Duodenal mucosa (tissue), 2 donors: ENCODE results near the gene HM13.

ENCODE experiments used
- H3K27ac ChIP-seq: one replicate; pipeline ENCODE4 v1.7.0; 2013; ENCODE audit warnings: low read depth, low read length
- H3K27me3 ChIP-seq, 2 donors: one replicate each; pipeline ENCODE4 v1.7.0; 2013; ENCODE audit warnings: low read length in 2 of 2, control low read depth in 1 of 2; ENCODE audit not compliant: insufficient read depth in 2 of 2, control insufficient read depth in 1 of 2
- H3K36me3 ChIP-seq, 2 donors: one replicate each; pipeline ENCODE4 v1.7.0; 2013; ENCODE audit warnings: low read length in 2 of 2, control low read depth in 1 of 2; ENCODE audit not compliant: insufficient read depth in 2 of 2, control insufficient read depth in 1 of 2
- H3K4me1 ChIP-seq, 2 donors: one replicate each; pipeline ENCODE4 v1.7.0; 2013; ENCODE audit warnings: low read length in 2 of 2, control low read depth in 1 of 2; ENCODE audit not compliant: insufficient read depth in 2 of 2, control insufficient read depth in 1 of 2
- H3K4me3 ChIP-seq, 2 donors: one replicate each; pipeline ENCODE4 v1.7.0; 2013; ENCODE audit warnings: low read length in 2 of 2, low read depth in 1 of 2
- H3K9ac ChIP-seq, 2 donors: one replicate each; pipeline ENCODE4 v1.7.0; 2013; ENCODE audit warnings: low read length in 2 of 2, low read depth in 1 of 2
- H3K9me3 ChIP-seq, 2 donors: one replicate each; pipeline ENCODE4 v1.7.0; 2013; ENCODE audit warnings: low read length in 2 of 2, control low read depth in 1 of 2; ENCODE audit not compliant: control insufficient read depth in 1 of 2

The HM13 gene

DNA sequence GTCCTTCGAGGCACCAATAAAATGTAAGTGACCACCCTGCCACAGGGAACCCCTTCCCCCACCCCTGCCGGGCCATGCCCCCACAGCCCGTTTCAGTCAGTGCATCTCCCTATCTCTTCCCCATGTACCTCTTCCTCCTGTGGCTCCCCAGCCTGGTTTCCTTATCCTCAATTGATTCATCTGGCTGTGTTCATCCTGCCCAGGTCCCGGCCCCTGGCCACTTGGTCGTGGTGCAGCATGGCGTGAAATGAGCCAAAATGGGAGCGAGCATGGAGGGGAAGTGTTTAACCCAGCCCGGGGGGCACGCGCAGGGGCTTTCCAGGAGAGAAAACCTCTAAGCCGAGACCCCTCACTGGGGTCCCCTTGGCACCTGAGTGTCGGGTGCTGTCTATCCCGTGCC is 35.9 kb downstream of the HM13 start:
- Histone ChIP-seq H3K4me1 (peaks cover 0 to 6% of the 10 kb centered on the region in 2 donors), H3K9ac (no peak overlapping the region), H3K4me3 (no peak overlapping the region), H3K36me3 (peaks cover 13 to 62% of the 10 kb centered on the region in 2 donors), H3K9me3 (no peaks in the 10 kb centered on the region), H3K27ac (no peak overlapping the region), H3K27me3 (no peaks in the 10 kb centered on the region)

- Histone ChIP-seq H3K27me3 (no peaks in the 10 kb centered on the region), H3K27ac (no peak overlapping the region), H3K9ac (no peak overlapping the region), H3K9me3 (no peaks in the 10 kb centered on the region), H3K36me3 (peaks cover 15 to 71% of the 10 kb centered on the region in 2 donors), H3K4me1 (peaks cover 0 to 6% of the 10 kb centered on the region in 2 donors), H3K4me3 (no peak overlapping the region)
Measured at GRCh38 chr20:31551163-31552081, 37.2 kb downstream of the HM13 start.

DNA sequence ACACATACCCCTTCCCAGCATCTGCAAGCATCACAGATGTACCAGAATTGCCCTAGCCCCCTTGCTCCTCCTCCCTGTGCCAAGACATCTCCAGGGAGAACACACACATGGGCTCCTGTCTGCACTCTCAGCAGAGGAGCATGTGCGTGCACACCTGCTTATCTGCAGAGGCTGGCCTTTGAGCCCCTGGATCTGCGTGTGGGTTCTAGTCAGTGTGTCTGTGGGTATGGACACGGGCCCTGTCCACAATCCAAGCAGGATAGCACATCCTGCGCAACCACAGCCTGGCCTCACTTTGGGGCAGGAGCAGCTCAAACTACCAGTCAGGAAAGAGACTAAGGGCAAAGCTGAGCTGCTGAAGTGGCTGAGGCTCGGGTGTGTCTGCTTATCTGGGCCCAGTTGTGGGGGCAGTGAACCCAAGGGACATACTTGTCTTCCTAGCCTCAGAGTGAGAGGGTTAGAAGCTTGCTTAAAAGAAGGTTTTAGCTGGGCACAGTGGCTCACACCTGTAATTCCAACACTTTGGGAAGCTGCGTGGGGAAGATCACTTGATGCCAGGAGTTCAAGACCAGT is 41.0 kb downstream of the HM13 start:
- Histone ChIP-seq H3K4me3 (no peak overlapping the region), H3K27me3 (no peaks in the 10 kb centered on the region), H3K4me1 (no peaks in the 10 kb centered on the region), H3K9me3 (no peaks in the 10 kb centered on the region), H3K9ac (no peak overlapping the region), H3K27ac (no peak overlapping the region), H3K36me3 (peaks cover 14 to 60% of the 10 kb centered on the region in 2 donors)

GRCh38 chr20:31559704-31560093 is 45.5 kb downstream of the HM13 start:
- peaks cover 9 to 10% of the 10 kb centered on the region in 2 donors for H3K4me1 ChIP-seq
- H3K9ac ChIP-seq = no peak overlapping the region
- H3K9me3 ChIP-seq = no peaks in the 10 kb centered on the region
- H3K27ac ChIP-seq = no peak overlapping the region
- H3K27me3 ChIP-seq = no peaks in the 10 kb centered on the region
- H3K36me3 ChIP-seq = peaks cover 23 to 60% of the 10 kb centered on the region in 2 donors
- H3K4me3 ChIP-seq = no peak overlapping the region

DNA sequence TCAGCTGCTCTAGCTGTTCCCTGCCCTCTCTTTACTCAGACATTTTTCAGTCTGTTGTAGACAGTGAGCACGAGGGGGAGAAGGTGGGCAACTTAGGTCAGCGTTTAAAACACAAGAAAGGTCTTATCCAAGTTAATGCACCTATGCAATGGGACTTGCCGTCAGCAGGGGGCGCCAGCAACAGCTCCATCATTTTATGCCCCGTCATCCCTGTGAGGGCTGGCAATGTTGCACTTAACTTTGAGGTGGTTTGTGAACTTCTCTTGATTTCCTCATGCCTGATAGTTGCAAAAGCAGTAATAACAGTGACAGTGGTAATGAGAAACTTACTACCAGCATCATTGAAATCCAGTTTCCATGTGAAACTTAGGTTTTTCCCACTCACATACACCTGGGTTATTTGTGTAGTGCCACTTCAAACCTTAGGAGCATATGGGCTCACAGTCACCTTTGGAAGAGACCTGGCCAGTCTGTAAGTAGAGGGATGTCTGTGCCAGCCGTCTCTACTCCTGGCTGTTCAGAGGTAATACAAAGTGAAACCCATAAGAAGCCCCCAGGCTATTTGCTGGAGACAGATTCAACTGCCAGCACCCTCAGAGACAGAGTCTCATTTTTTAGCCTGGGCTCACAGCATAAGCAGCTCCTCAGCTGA is 46.0 kb downstream of the HM13 start:
- H3K9me3 ChIP-seq = no peaks in the 10 kb centered on the region
- peaks cover 18 to 55% of the 10 kb centered on the region in 2 donors for H3K36me3 ChIP-seq
- H3K9ac ChIP-seq = peak overlapping the region in 1 of 2 donors; percentile 13
- no peak overlapping the region for H3K4me3 ChIP-seq
- peaks cover 9 to 10% of the 10 kb centered on the region in 2 donors for H3K4me1 ChIP-seq
- no peak overlapping the region for H3K27ac ChIP-seq
- H3K27me3 ChIP-seq = no peaks in the 10 kb centered on the region

GRCh38 chr20:31560746-31561598 is 46.7 kb downstream of the HM13 start:
- H3K27ac ChIP-seq = no peak overlapping the region

DNA sequence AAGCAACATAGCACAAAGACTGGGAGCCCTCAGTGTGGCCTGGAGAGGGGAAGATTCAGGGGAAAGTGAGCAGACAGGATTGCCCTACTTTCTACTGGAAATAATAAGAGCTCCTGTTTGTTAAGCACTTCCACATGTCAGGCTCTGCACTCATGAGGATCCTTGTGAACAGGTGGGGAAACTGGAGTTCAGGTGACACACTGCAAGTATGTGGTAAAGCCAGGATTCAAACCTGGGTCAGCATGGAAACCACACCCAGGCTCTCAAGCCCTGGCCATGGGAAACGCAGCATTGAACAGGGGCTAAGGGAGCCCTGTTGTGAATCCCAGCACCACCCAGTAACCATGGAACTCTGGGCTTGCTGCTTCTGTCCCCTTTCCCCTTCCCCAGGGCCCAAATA is 48.0 kb downstream of the HM13 start:
- H3K9me3 ChIP-seq = no peaks in the 10 kb centered on the region
- H3K27me3 ChIP-seq = no peaks in the 10 kb centered on the region
- peaks cover 27 to 30% of the 10 kb centered on the region in 2 donors for H3K4me1 ChIP-seq
- no peak overlapping the region for H3K27ac ChIP-seq
- H3K4me3 ChIP-seq = no peak overlapping the region
- H3K9ac ChIP-seq = peak overlapping the region in 1 of 2 donors; percentile 9
- peaks cover 18 to 59% of the 10 kb centered on the region in 2 donors for H3K36me3 ChIP-seq

More at GRCh38 chr20:31560746-31561598, 46.7 kb downstream of the HM13 start:
- no peaks in the 10 kb centered on the region for H3K9me3 ChIP-seq
- H3K9ac ChIP-seq = peak overlapping the region in 1 of 2 donors; percentile 13
- no peaks in the 10 kb centered on the region for H3K27me3 ChIP-seq
- H3K4me1 ChIP-seq = peaks cover 14 to 17% of the 10 kb centered on the region in 2 donors
- H3K4me3 ChIP-seq = no peak overlapping the region
- H3K36me3 ChIP-seq = peaks cover 18 to 58% of the 10 kb centered on the region in 2 donors

DNA sequence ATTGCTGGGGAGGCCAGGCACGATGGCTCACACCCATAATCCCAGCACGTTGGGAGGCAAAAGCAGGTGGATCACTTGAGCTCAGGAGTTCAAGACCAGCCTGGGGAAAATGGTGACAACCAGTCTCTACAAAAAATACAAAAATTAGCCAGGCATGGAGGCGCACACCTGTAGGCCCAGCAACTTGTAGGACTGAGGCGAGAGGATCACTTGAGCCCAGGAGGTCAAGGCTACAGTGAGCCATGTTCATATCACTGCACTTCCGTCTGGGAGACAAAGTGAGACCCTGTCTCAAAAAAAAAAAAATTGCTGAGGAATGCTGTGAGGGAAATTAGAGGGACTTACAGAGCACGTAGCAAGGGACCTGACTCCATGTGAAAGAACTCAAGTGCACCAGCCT is 50.0 kb downstream of the HM13 start:
- Histone ChIP-seq H3K36me3 (peaks cover 21 to 65% of the 10 kb centered on the region in 2 donors), H3K27me3 (no peaks in the 10 kb centered on the region), H3K27ac (no peak overlapping the region), H3K4me3 (no peak overlapping the region), H3K4me1 (peaks cover 28 to 35% of the 10 kb centered on the region in 2 donors), H3K9ac (no peak overlapping the region), H3K9me3 (no peaks in the 10 kb centered on the region)

DNA sequence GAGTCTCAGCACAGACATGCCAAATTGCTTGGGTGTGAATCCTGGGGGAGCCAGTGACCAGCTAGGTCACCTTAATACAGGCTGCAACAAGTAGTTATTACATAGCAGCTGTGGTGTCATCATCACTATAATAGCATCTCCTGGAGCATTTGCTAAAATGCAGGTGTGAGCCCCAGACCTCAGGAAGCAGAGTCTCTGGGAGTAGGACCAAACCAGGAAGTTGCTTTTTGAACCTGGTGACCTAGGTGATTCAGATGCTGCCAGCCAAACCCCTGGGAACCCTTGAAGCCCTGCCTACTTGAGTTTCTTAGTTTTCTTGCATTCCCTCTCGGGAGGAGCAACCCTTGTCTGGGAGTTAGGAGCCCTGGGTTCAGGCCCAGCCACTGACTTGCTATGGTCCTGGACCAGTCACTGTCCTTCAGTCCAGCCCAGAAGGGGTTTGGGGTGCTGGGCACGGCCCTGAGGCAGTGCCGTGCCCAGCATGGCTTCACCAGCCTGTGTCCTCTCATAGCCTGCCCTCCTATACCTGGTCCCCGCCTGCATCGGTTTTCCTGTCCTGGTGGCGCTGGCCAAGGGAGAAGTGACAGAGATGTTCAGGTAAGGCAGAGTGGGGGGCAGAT is 51.6 kb downstream of the HM13 start:
- Histone ChIP-seq H3K27me3 (no peaks in the 10 kb centered on the region), H3K36me3 (peaks cover 19 to 64% of the 10 kb centered on the region in 2 donors), H3K4me1 (peaks cover 38 to 44% of the 10 kb centered on the region in 2 donors), H3K4me3 (no peak overlapping the region), H3K9me3 (no peaks in the 10 kb centered on the region), H3K9ac (peak overlapping the region; percentile 41 to 55), H3K27ac (peak overlapping the region; percentile 61)
